ENCODE data around the gene POU1F1. TPM values are rescaled to one million over a fixed set of nuclear protein-coding genes. Genes with fewer than 3 reads are reported as not detected.
A peak's percentile ranks its signal among the peaks of the same experiment; 100 is the strongest.

The POU1F1 gene
- polyA plus RNA-seq, 1 donor (not counting 4 experiments of a cell fraction or from before 2014, with no cell fraction given): not detected

- peaks cover 57% of the 10 kb centered on the region for H3K79me2 ChIP-seq (ENCODE audit: control insufficient read depth, insufficient read depth, low read length)
- no peaks in the 10 kb centered on the region for H3K9me3 ChIP-seq (ENCODE audit: control insufficient read depth, low read depth, low read length)
- no peaks in the 10 kb centered on the region for H3K27me3 ChIP-seq (ENCODE audit: control insufficient read depth, extremely low read depth, insufficient read depth, low read length)
- peak overlapping the region; percentile 99 for H3K9ac ChIP-seq (ENCODE audit: control insufficient read depth, extremely low read depth, insufficient read depth, low read length)
- peaks cover 13% of the 10 kb centered on the region for H3K4me1 ChIP-seq (ENCODE audit: control insufficient read depth, extremely low read depth, insufficient read depth, low read length)
- H2AFZ ChIP-seq (ENCODE audit: control insufficient read depth, low read length): peak overlapping the region; percentile 92
- H3K4me2 ChIP-seq (ENCODE audit: control insufficient read depth, extremely low read depth, insufficient read depth, low read depth, low read length): peak overlapping the region; percentile 88
- dilution Hi-C loops (cut with MboI; ENCODE audit: extremely low pct_ligation_motif_present, low sequenced_read_pairs): no loop called here
- no peaks in the 10 kb centered on the region for H3K9me1 ChIP-seq (ENCODE audit: control insufficient read depth, extremely low read depth, insufficient read depth, low read length)
- FAIRE-seq (no peak), DNase-seq (ENCODE audit: low read depth, low spot score) (no peak)
- peak overlapping the region; percentile 81 to 100 (median 97) for H3K4me3 ChIP-seq (ENCODE audit: control insufficient read depth in 2 of 3, extremely low read depth in 1 of 3, insufficient read depth in 2 of 3, low read depth in 1 of 3, low read length in 3 of 3)
- H3K27ac ChIP-seq (ENCODE audit: control insufficient read depth, insufficient read depth, low read length): peak overlapping the region; percentile 98
- H3K36me3 ChIP-seq (ENCODE audit: control insufficient read depth in 2 of 2, extremely low read depth in 1 of 2, insufficient read depth in 2 of 2, low read length in 2 of 2): peaks cover 3 to 5% of the 10 kb centered on the region in 2 experiments
- no peaks in the 10 kb centered on the region for H4K20me1 ChIP-seq (ENCODE audit: control insufficient read depth, extremely low read depth, insufficient read depth, low read length)
- TF ChIP-seq EZH2 (IDR thresholded peaks at IDR 0.05; ENCODE audit: low read length) (no peak), CTCF (optimal IDR thresholded peaks at IDR 0.05 in 1 of 3, IDR thresholded peaks at IDR 0.05 in 1 of 3, conservative IDR thresholded peaks at IDR 0.05 in 1 of 3; ENCODE audit: extremely low read depth in 1 of 3, insufficient read depth in 2 of 3, low read length in 3 of 3) (no peak)
Observed at GRCh38 chr3:87227835-87228144, 48.6 kb downstream of the POU1F1 start.

GRCh38 chr3:87227104-87227834 is 49.1 kb downstream of the POU1F1 start, which contains the start of gene CHMP2B:
TSS of gene CHMP2B (plus strand) at chr3:87227309. CDS start at chr3:87227523, 214 bp downstream.
- peak within 1 kb of the TSS; percentile 88 for H3K4me2 ChIP-seq (ENCODE audit: control insufficient read depth, extremely low read depth, insufficient read depth, low read depth, low read length)
- peak within 1 kb of the TSS; percentile 81 to 100 (median 97) for H3K4me3 ChIP-seq (ENCODE audit: control insufficient read depth in 2 of 3, extremely low read depth in 1 of 3, insufficient read depth in 2 of 3, low read depth in 1 of 3, low read length in 3 of 3)
- H3K36me3 ChIP-seq (ENCODE audit: control insufficient read depth in 2 of 2, extremely low read depth in 1 of 2, insufficient read depth in 2 of 2, low read length in 2 of 2): peaks cover 3 to 5% of the 10 kb centered on the region in 2 experiments
- H3K79me2 ChIP-seq (ENCODE audit: control insufficient read depth, insufficient read depth, low read length): peaks cover 51% of the 10 kb centered on the region
- no peaks in the 10 kb centered on the region for H3K9me1 ChIP-seq (ENCODE audit: control insufficient read depth, extremely low read depth, insufficient read depth, low read length)
- H3K9me3 ChIP-seq (ENCODE audit: control insufficient read depth, low read depth, low read length): no peaks in the 10 kb centered on the region
- dilution Hi-C loops (cut with MboI; ENCODE audit: extremely low pct_ligation_motif_present, low sequenced_read_pairs): no loop called here
- H2AFZ ChIP-seq (ENCODE audit: control insufficient read depth, low read length): peak within 1 kb of the TSS; percentile 92
- TF ChIP-seq EZH2 (IDR thresholded peaks at IDR 0.05; ENCODE audit: low read length) (no peak), CTCF (optimal IDR thresholded peaks at IDR 0.05 in 1 of 3, IDR thresholded peaks at IDR 0.05 in 1 of 3, conservative IDR thresholded peaks at IDR 0.05 in 1 of 3; ENCODE audit: extremely low read depth in 1 of 3, insufficient read depth in 2 of 3, low read length in 3 of 3) (no peak)
- H3K4me1 ChIP-seq (ENCODE audit: control insufficient read depth, extremely low read depth, insufficient read depth, low read length): peaks cover 9% of the 10 kb centered on the region
- H4K20me1 ChIP-seq (ENCODE audit: control insufficient read depth, extremely low read depth, insufficient read depth, low read length): no peaks in the 10 kb centered on the region
- FAIRE-seq: peak; percentile 88
- no peak for DNase-seq (ENCODE audit: low read depth, low spot score)
- peak within 1 kb of the TSS; percentile 98 for H3K27ac ChIP-seq (ENCODE audit: control insufficient read depth, insufficient read depth, low read length)
- H3K27me3 ChIP-seq (ENCODE audit: control insufficient read depth, extremely low read depth, insufficient read depth, low read length): no peaks in the 10 kb centered on the region
- peak within 1 kb of the TSS; percentile 99 for H3K9ac ChIP-seq (ENCODE audit: control insufficient read depth, extremely low read depth, insufficient read depth, low read length)

All from keratinocyte (primary cell).